ENCODE measurements around the gene POC1A. TPM values are rescaled to one million over a fixed set of nuclear protein-coding genes. Genes with fewer than 3 reads are reported as not detected.
A peak's percentile ranks its signal among the peaks of the same experiment; 100 is the strongest.

POC1A gene
- total RNA-seq, 2 experiments from 2014 or later, result 21.2 to 23.5 TPM

DNA sequence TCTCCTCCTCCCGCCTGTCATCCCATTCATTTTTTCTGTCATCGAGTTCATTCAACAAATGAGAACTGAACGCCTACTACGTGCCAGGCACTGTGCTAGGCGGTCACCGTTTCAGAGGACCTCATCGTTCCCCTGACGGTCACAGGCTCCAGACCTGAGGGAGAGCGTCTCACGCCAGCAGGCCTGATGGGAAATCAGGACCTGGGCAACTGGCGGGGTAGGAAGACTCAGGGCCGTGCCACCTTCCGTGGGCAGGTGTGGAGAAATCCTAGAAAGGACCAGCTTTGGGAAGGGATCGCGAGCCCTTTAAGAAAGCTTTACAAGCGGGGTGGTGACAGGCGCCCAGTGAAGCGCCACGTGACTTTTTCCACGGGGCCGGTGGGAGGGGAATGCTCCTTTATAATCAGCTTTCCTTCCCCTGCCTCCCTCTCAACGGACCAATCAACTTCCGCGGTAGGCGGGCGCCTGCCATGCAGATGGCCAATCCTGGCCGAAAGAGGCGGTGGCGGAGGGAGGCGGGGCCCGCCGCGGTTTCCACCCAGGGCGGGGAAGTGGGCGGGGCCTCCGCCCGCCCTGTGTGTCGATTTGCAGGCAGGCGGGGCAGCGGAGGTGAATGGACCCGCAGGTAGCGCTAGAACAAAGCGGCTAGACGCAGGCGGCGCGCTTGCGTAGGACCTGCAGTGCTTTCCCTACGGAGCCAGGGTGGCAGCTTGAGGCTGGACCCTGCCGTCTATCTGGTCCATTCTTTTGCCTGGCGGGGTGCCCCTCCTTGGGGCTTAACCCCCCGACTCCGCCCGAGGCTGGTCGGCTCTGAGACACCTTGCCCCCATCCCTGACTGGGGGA, 97.0 kb downstream of the POC1A start:
- TF ChIP-seq, protein P1, sequence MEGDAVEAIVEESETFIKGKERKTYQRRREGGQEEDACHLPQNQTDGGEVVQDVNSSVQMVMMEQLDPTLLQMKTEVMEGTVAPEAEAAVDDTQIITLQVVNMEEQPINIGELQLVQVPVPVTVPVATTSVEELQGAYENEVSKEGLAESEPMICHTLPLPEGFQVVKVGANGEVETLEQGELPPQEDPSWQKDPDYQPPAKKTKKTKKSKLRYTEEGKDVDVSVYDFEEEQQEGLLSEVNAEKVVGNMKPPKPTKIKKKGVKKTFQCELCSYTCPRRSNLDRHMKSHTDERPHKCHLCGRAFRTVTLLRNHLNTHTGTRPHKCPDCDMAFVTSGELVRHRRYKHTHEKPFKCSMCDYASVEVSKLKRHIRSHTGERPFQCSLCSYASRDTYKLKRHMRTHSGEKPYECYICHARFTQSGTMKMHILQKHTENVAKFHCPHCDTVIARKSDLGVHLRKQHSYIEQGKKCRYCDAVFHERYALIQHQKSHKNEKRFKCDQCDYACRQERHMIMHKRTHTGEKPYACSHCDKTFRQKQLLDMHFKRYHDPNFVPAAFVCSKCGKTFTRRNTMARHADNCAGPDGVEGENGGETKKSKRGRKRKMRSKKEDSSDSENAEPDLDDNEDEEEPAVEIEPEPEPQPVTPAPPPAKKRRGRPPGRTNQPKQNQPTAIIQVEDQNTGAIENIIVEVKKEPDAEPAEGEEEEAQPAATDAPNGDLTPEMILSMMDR (IDR thresholded peaks at IDR 0.05), result no peak
- Mint-ChIP-seq H3K9me3 (no peaks in the 10 kb centered on the region), H3K36me3 (ENCODE audit: low read depth) (peaks cover 18% of the 10 kb centered on the region), H3K27me3 (no peaks in the 10 kb centered on the region), H3K4me1 (ENCODE audit: low read depth) (peaks cover 32% of the 10 kb centered on the region), H3K27ac (peak overlapping the region; percentile 95), H3K4me3 (peak overlapping the region; percentile 83)
- ATAC-seq, result peak; percentile 82
- intact Hi-C loops (cut with micrococcal nuclease), result loop anchor here (1.0 kb wide), 1 partner anchor 97 kb away; the partner anchor contains the start of gene POC1A
- CTCF ChIA-PET, result interaction anchor here (0.8 to 8.0 kb wide), 9 partner anchors 14 to 116 kb away, joined by 3 to 74 read pairs (median 4); partner anchors contain the start of genes POC1A and RRP9
- DNase-seq, result peak; percentile 100
- POLR2A ChIA-PET, result interaction anchor here (0.6 to 3.5 kb wide), 19 partner anchors 9 to 362 kb away, joined by 3 to 19 read pairs (median 3); partner anchors contain the start of genes ABHD14A, ABHD14B, ACY1 and RPL29

DNA sequence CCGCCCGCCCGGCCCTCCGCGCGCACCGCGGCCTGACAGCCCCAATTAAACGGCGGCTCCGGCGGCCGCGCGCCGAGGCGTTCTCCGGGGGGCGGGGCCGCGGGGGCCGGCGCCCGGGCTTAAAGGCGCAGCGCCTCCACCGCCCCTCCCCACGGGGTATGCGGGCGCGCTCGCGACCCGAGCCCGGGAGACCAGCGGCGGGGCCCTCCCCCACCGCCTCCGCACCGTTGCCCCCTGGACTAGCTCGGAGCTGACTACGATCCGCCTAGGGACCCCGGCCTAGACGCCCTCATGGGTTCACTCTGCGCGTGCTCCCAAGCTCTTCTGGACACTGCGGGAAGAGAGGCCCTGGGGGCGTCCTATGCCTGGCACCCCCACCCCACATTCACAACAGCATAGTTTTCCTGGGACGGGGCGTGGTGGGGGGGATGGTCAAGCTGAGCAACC, 97.7 kb downstream of the POC1A start, which contains the start of gene DUSP7:
Gene DUSP7, minus strand, starts transcription at position 51 of the 447 bp plus-strand sequence. CDS start 205 bp downstream, outside the sequence.
- H3K27ac Mint-ChIP-seq, result peak within 1 kb of the TSS; percentile 95
- TF ChIP-seq, protein P1 (IDR thresholded peaks at IDR 0.05), result no peak
- peak within 1 kb of the TSS; percentile 86 for H3K4me3 Mint-ChIP-seq
- H3K27me3 Mint-ChIP-seq, result no peaks in the 10 kb centered on the region
- DNase-seq, result peak; percentile 72
- intact Hi-C loops (cut with micrococcal nuclease), result no loop called here
- peaks cover 23% of the 10 kb centered on the region for H3K36me3 Mint-ChIP-seq (ENCODE audit: low read depth)
- CTCF ChIA-PET, result interaction anchor here (1.0 to 8.0 kb wide), 11 partner anchors 13 to 390 kb away, joined by 3 to 74 read pairs (median 5); partner anchors contain the start of genes PARP3 and RRP9
- POLR2A ChIA-PET, result interaction anchor here (0.6 to 3.5 kb wide), 19 partner anchors 11 to 361 kb away, joined by 3 to 19 read pairs (median 4); partner anchors contain the start of genes ABHD14A, ABHD14B, ACY1 and RPL29
- H3K9me3 Mint-ChIP-seq, result no peaks in the 10 kb centered on the region
- H3K4me1 Mint-ChIP-seq (ENCODE audit: low read depth), result peaks cover 38% of the 10 kb centered on the region
- ATAC-seq, result peak; percentile 22

DNA sequence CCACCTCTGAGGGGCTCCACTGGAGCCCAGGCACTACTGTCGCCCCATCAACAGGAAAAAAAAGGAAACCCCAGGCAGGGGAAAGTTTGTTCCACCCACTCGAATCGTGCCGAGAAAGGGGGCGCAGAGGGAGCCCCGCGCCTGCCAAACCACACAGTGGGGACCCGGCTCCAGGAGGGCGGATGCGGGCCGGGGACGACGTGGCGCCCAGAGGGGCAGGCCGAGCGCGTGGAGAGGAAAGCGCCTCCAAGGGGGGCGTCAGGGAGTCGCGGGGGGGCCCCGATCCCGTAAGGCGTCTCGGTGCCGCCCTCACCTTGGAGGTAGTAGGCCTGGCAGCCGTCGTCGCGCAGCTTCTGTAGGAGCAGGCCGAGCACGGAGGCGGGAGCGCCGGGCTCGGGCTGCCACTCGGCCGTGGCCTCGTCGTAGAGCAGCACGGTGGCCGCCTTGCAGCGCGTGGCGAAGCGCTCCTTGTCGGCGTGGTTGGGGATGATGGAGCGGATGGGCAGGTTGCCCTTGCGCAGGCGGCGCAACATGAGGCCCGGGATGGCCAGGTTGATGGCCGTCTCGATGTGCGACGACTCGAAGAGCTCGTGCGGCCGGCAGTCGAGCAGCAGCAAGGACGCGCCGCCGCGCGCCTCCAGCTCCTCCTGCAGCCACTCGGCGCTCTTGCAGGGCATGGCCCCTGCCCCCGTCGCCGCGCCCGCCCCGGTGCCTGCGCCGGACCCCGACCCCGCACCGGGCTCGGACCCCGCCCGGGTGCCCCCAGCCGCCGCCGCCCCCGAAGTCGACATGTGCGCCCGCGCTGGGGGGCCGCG, 98.5 kb downstream of the POC1A start:
- POLR2A ChIA-PET, result interaction anchor here (0.6 to 3.5 kb wide), 20 partner anchors 9 to 262 kb away, joined by 3 to 19 read pairs (median 4); partner anchors contain the start of genes ABHD14A, ABHD14B, POC1A and RPL29
- peak overlapping the region; percentile 86 for H3K4me3 Mint-ChIP-seq

More for the DNA sequence above, 98.5 kb downstream of the POC1A start:
- Mint-ChIP-seq H3K9me3 (no peaks in the 10 kb centered on the region), H3K36me3 (ENCODE audit: low read depth) (peaks cover 25% of the 10 kb centered on the region), H3K4me1 (ENCODE audit: low read depth) (peaks cover 45% of the 10 kb centered on the region), H3K27ac (peak overlapping the region; percentile 89), H3K27me3 (no peaks in the 10 kb centered on the region)
- DNase-seq (peak; percentile 61), ATAC-seq (peak; percentile 5)
- intact Hi-C loops (cut with micrococcal nuclease), result no loop called here
- TF ChIP-seq, protein P1 (IDR thresholded peaks at IDR 0.05), result no peak
- CTCF ChIA-PET, result interaction anchor here (0.7 to 8.0 kb wide), 11 partner anchors 12 to 391 kb away, joined by 3 to 74 read pairs (median 5); partner anchors contain the start of genes PARP3 and RRP9
